Measurements from ENCODE around the gene CUBN.

- no peak for TF ChIP-seq CTCF (IDR thresholded peaks at IDR 0.05)
- TF ChIP-seq SIN3A (IDR thresholded peaks at IDR 0.05; ENCODE audit: borderline replicate concordance, insufficient read depth, low read depth, low read length), result no peak
- no peak for TF ChIP-seq REST (IDR thresholded peaks at IDR 0.05; ENCODE audit: insufficient read depth in 1 of 2, low read depth in 2 of 2, low read length in 1 of 2)
- TF ChIP-seq POLR2AphosphoS5 (IDR thresholded peaks at IDR 0.05; ENCODE audit: low read depth, low read length), result no peak
- TF ChIP-seq TCF7L2 (IDR thresholded peaks at IDR 0.05; ENCODE audit: low read depth, low read length), result no peak
Observed at GRCh38 chr10:17046989-17047388, 82.6 kb downstream of the CUBN start.

Data from Panc1 (cell line).